ENCODE data around the gene TOR1AIP2. TPM values are rescaled to one million over a fixed set of nuclear protein-coding genes. Genes with fewer than 3 reads are reported as not detected.

TOR1AIP2 gene
- total RNA-seq, 1 experiment from 2014 or later = 121 TPM

- TF ChIP-seq CTCF (IDR thresholded peaks at IDR 0.05; ENCODE audit: unreplicated experiment) = no peak
- Mint-ChIP-seq H3K36me3 (ENCODE audit: insufficient read depth, unreplicated experiment) (no peaks in the 10 kb centered on the region), H3K4me3 (ENCODE audit: low read depth, unreplicated experiment) (no peak overlapping the region), H3K27ac (ENCODE audit: unreplicated experiment) (no peak overlapping the region), H3K9me3 (ENCODE audit: low read depth, unreplicated experiment) (no peaks in the 10 kb centered on the region), H3K4me1 (ENCODE audit: low read depth, unreplicated experiment) (no peaks in the 10 kb centered on the region), H3K27me3 (ENCODE audit: unreplicated experiment) (peaks cover 69% of the 10 kb centered on the region)
- intact Hi-C loops (cut with micrococcal nuclease; ENCODE audit: unreplicated experiment) = no loop called here
- no TSS peak for BruUV-seq (replicated peaks)
- CTCF ChIA-PET = interaction anchor here (1.1 to 2.9 kb wide), 2 partner anchors 9 to 12 kb away, joined by 3 to 8 read pairs; no protein-coding TSS in a partner anchor
- no peak for DNase-seq
Measured at GRCh38 chr1:179821524-179821923, 56.1 kb downstream of the TOR1AIP2 start.

- H3K4me3 Mint-ChIP-seq (ENCODE audit: low read depth, unreplicated experiment) = no peak overlapping the region
- H3K4me1 Mint-ChIP-seq (ENCODE audit: low read depth, unreplicated experiment) = peaks cover under 1% of the 10 kb centered on the region
- intact Hi-C loops (cut with micrococcal nuclease; ENCODE audit: unreplicated experiment) = no loop called here
- no peak overlapping the region for H3K27ac Mint-ChIP-seq (ENCODE audit: unreplicated experiment)
- no peaks in the 10 kb centered on the region for H3K9me3 Mint-ChIP-seq (ENCODE audit: low read depth, unreplicated experiment)
- peaks cover 75% of the 10 kb centered on the region for H3K27me3 Mint-ChIP-seq (ENCODE audit: unreplicated experiment)
- TF ChIP-seq CTCF (IDR thresholded peaks at IDR 0.05; ENCODE audit: unreplicated experiment) = no peak
- CTCF ChIA-PET = interaction anchor here (2.9 kb wide), 1 partner anchor 10 kb away, joined by 8 read pairs; no protein-coding TSS in a partner anchor
- no peak for DNase-seq
- no peaks in the 10 kb centered on the region for H3K36me3 Mint-ChIP-seq (ENCODE audit: insufficient read depth, unreplicated experiment)
- BruUV-seq (replicated peaks) = no TSS peak
Measured at GRCh38 chr1:179820226-179820970, 57.2 kb downstream of the TOR1AIP2 start.

GRCh38 chr1:179818743-179819173, 58.8 kb downstream of the TOR1AIP2 start:
- TF ChIP-seq CTCF (IDR thresholded peaks at IDR 0.05; ENCODE audit: unreplicated experiment) = no peak
- peaks cover 8% of the 10 kb centered on the region for H3K36me3 Mint-ChIP-seq (ENCODE audit: insufficient read depth, unreplicated experiment)
- peaks cover 15% of the 10 kb centered on the region for H3K4me1 Mint-ChIP-seq (ENCODE audit: low read depth, unreplicated experiment)
- H3K27me3 Mint-ChIP-seq (ENCODE audit: unreplicated experiment) = peaks cover 91% of the 10 kb centered on the region
- H3K27ac Mint-ChIP-seq (ENCODE audit: unreplicated experiment) = no peak overlapping the region
- H3K9me3 Mint-ChIP-seq (ENCODE audit: low read depth, unreplicated experiment) = no peaks in the 10 kb centered on the region
- CTCF ChIA-PET = interaction anchor here (1.7 kb wide), 1 partner anchor 9 kb away, joined by 6 read pairs; no protein-coding TSS in a partner anchor
- intact Hi-C loops (cut with micrococcal nuclease; ENCODE audit: unreplicated experiment) = no loop called here
- no TSS peak for BruUV-seq (replicated peaks)
- H3K4me3 Mint-ChIP-seq (ENCODE audit: low read depth, unreplicated experiment) = no peak overlapping the region
- no peak for DNase-seq

- intact Hi-C loops (cut with micrococcal nuclease; ENCODE audit: unreplicated experiment) = no loop called here
- TF ChIP-seq CTCF (IDR thresholded peaks at IDR 0.05; ENCODE audit: unreplicated experiment) = no peak
- BruUV-seq (replicated peaks) = no TSS peak
- Mint-ChIP-seq H3K4me3 (ENCODE audit: low read depth, unreplicated experiment) (no peak overlapping the region), H3K4me1 (ENCODE audit: low read depth, unreplicated experiment) (peaks cover 15% of the 10 kb centered on the region), H3K9me3 (ENCODE audit: low read depth, unreplicated experiment) (no peaks in the 10 kb centered on the region), H3K36me3 (ENCODE audit: insufficient read depth, unreplicated experiment) (peaks cover 8% of the 10 kb centered on the region), H3K27me3 (ENCODE audit: unreplicated experiment) (peaks cover 96% of the 10 kb centered on the region), H3K27ac (ENCODE audit: unreplicated experiment) (no peak overlapping the region)
- DNase-seq = no peak
- CTCF ChIA-PET = interaction anchor here (1.7 kb wide), 1 partner anchor 8 kb away, joined by 6 read pairs; no protein-coding TSS in a partner anchor
Measured at GRCh38 chr1:179818260-179818659, 59.3 kb downstream of the TOR1AIP2 start.

All from Calu3 (cell line).